HG03565 (cell line): ENCODE results near the gene PLEKHG3.

Source experiments
- ATAC-seq: cut with Tn5 transposase; IDR thresholded peaks from one replicate; pipeline ENCODE4 v1.9.1; 2021; ENCODE audit warnings: mild to moderate bottlenecking, moderate library complexity; ENCODE audit not compliant: unreplicated experiment

PLEKHG3 gene

GRCh38 chr14:64762044-64763034, 58.1 kb downstream of the PLEKHG3 start:
- no peak for ATAC-seq

- ATAC-seq = no peak
These were observed 59.0 kb downstream of the PLEKHG3 start for GRCh38 chr14:64763085-64763782.

GRCh38 chr14:64763801-64764621, 59.8 kb downstream of the PLEKHG3 start:
- ATAC-seq = no peak

- ATAC-seq = no peak
These were observed 60.7 kb downstream of the PLEKHG3 start for GRCh38 chr14:64764641-64765520.

GRCh38 chr14:64765740-64766302, 61.6 kb downstream of the PLEKHG3 start:
- ATAC-seq = no peak

- ATAC-seq = no peak
These were observed 62.4 kb downstream of the PLEKHG3 start for GRCh38 chr14:64766430-64767151.

- ATAC-seq = no peak
These were observed 63.2 kb downstream of the PLEKHG3 start for GRCh38 chr14:64767215-64767964.

GRCh38 chr14:64768401-64769095, 64.3 kb downstream of the PLEKHG3 start:
- no peak for ATAC-seq

GRCh38 chr14:64769096-64770020, 65.1 kb downstream of the PLEKHG3 start:
- ATAC-seq = no peak

GRCh38 chr14:64770751-64771150, 66.5 kb downstream of the PLEKHG3 start:
- ATAC-seq = no peak

GRCh38 chr14:64771161-64771560, 66.9 kb downstream of the PLEKHG3 start:
- no peak for ATAC-seq

GRCh38 chr14:64772397-64772950, 68.2 kb downstream of the PLEKHG3 start:
- no peak for ATAC-seq

- ATAC-seq = no peak
These were observed 68.8 kb downstream of the PLEKHG3 start for GRCh38 chr14:64773046-64773445.

GRCh38 chr14:64773577-64773976, 69.4 kb downstream of the PLEKHG3 start:
- no peak for ATAC-seq

GRCh38 chr14:64774272-64774671, 70.0 kb downstream of the PLEKHG3 start:
- ATAC-seq = no peak

GRCh38 chr14:64775081-64775777, 71.0 kb downstream of the PLEKHG3 start:
- ATAC-seq = no peak
